ENCODE results near the gene IKBIP.
A peak's percentile ranks its signal among the peaks of the same experiment; 100 is the strongest.

DNA sequence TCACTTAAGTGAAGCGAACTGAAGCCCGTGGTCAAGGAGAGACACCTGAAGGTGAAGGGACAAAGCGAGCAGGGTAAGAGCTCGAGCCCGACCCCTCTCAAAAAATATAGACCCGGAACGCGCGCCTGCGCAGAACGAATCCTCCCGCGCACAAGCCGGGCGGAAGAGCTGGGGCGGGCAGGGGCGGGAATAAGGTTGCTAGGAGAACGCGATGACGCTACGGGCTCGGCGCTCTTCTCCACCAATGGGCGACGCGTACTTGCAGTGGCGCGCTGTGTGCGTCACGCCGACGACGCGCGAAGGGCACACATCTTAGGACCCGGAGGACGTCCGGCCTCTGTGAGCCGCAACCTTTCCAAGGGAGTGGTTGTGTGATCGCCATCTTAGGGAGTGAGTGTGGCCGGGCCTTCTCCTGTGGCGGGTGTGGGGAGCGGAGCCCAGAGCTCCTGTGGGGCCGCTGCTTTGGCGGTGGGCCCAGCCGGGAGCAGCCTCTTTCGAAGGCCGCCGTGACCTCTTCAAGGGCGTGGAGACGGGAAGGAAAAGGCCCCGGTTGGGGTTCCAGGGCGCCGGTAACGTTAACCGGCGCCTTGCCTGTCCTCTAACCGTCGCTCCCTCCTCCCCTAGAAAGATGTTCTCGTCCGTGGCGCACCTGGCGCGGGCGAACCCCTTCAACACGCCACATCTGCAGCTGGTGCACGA, 51.1 kb downstream of the IKBIP start, which contains the start of gene SLC25A3:
- TF ChIP-seq SUZ12 (IDR thresholded peaks at IDR 0.05): no peak
- no peak for TF ChIP-seq FOXM1 (IDR thresholded peaks at IDR 0.05; ENCODE audit: borderline replicate concordance)
- no peak for TF ChIP-seq ARNT (IDR thresholded peaks at IDR 0.05)
- peak; percentile 81 for TF ChIP-seq ELF4 (IDR thresholded peaks at IDR 0.05)
- no peak for TF ChIP-seq TARDBP (IDR thresholded peaks at IDR 0.05)
- TF ChIP-seq BHLHE40 (IDR thresholded peaks at IDR 0.05; ENCODE audit: borderline replicate concordance): no peak
- no peak for TF ChIP-seq LEF1 (IDR thresholded peaks at IDR 0.05; ENCODE audit: borderline replicate concordance)
- no peak for TF ChIP-seq FOXA1 (IDR thresholded peaks at IDR 0.05)

All from HEK293T (cell line).